ENCODE results near the gene DUSP10. TPM values are rescaled to one million over a fixed set of nuclear protein-coding genes. Genes with fewer than 3 reads are reported as not detected.

DUSP10 gene
- 2.4 and 2.6 TPM in 2 replicates for total RNA-seq (ENCODE audit: low replicate concordance)

- peaks cover 5% of the 10 kb centered on the region for H3K4me1 ChIP-seq
- DNase-seq (ENCODE audit: low spot score) = peak; percentile 99
- H4K20me1 ChIP-seq (ENCODE audit: low read depth) = no peaks in the 10 kb centered on the region
- Mint-ChIP-seq H3K36me3 (peaks cover 11% of the 10 kb centered on the region), H3K4me3 (peak within 1 kb of the TSS; percentile 76), H3K4me1 (peaks cover 10% of the 10 kb centered on the region), H3K27me3 (ENCODE audit: insufficient read depth, low read depth) (peaks cover 3% of the 10 kb centered on the region), H3K9me3 (peaks cover 3% of the 10 kb centered on the region), H3K27ac (no peak within 1 kb of the TSS)
- TF ChIP-seq EZH2phosphoT487 (IDR thresholded peaks at IDR 0.05) (no peak), CTCF (IDR thresholded peaks at IDR 0.05) (no peak), EZH2 (IDR thresholded peaks at IDR 0.05) (no peak)
- no peaks in the 10 kb centered on the region for H3K9me3 ChIP-seq (ENCODE audit: low read depth)
- peak within 1 kb of the TSS; percentile 91 for H2AFZ ChIP-seq (replicated peaks)
- H3K9ac ChIP-seq = peak within 1 kb of the TSS; percentile 9
- H3F3A ChIP-seq (ENCODE audit: low read depth) = peaks cover 25% of the 10 kb centered on the region
- H3K4me2 ChIP-seq = peak within 1 kb of the TSS; percentile 97
- peaks cover 27% of the 10 kb centered on the region for H3K27me3 ChIP-seq
- no peaks in the 10 kb centered on the region for H3K36me3 ChIP-seq
- H3K27ac ChIP-seq = peak within 1 kb of the TSS; percentile 54
- peak within 1 kb of the TSS; percentile 86 for H3K4me3 ChIP-seq
- H3K79me2 ChIP-seq (ENCODE audit: low read depth) = no peaks in the 10 kb centered on the region
Measured at GRCh38 chr1:221741703-221742554, at the start of gene DUSP10. Gene DUSP10 (minus strand): TSS chr1:221742089. CDS start chr1:221739744, 2,345 bp downstream.

DNA sequence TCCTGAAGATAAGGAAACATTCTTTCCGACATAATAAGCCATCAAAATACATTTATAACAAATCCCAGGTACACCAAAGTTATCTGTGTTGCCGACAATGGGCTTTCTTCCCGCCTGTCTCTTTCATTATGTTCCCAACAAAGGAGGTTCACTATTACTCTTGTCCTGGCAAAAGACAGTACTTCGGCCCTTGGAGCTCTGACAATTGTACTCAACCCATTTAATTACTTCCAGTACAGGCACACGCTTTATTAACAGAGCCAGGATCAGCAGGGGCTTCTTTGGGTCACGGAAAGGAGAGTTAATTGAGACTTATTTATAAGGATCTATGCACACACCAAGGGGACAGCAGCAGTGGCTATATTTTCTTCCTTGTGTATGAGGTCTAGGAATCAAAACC, 46.6 kb upstream of the DUSP10 start:
- peaks cover 10% of the 10 kb centered on the region for H3K4me1 Mint-ChIP-seq
- H3K79me2 ChIP-seq (ENCODE audit: low read depth) = no peaks in the 10 kb centered on the region
- H3K27me3 Mint-ChIP-seq (ENCODE audit: insufficient read depth, low read depth) = peaks cover 3% of the 10 kb centered on the region
- H3F3A ChIP-seq (ENCODE audit: low read depth) = peaks cover 9% of the 10 kb centered on the region
- H3K4me2 ChIP-seq = peak overlapping the region; percentile 47
- TF ChIP-seq EZH2phosphoT487 (IDR thresholded peaks at IDR 0.05) = no peak
- no peak for TF ChIP-seq CTCF (IDR thresholded peaks at IDR 0.05)
- TF ChIP-seq EZH2 (IDR thresholded peaks at IDR 0.05) = no peak
- H3K4me3 ChIP-seq = no peak overlapping the region
- H3K4me1 ChIP-seq = peaks cover 13% of the 10 kb centered on the region
- no peak overlapping the region for H3K4me3 Mint-ChIP-seq
- no peak overlapping the region for H3K9ac ChIP-seq
- H3K36me3 ChIP-seq = no peaks in the 10 kb centered on the region
- H3K9me3 Mint-ChIP-seq = no peaks in the 10 kb centered on the region
- DNase-seq (ENCODE audit: low spot score) = peak; percentile 68
- no peaks in the 10 kb centered on the region for H4K20me1 ChIP-seq (ENCODE audit: low read depth)
- no peak overlapping the region for H3K27ac ChIP-seq
- no peak overlapping the region for H3K27ac Mint-ChIP-seq
- no peak overlapping the region for H2AFZ ChIP-seq (replicated peaks)
- no peaks in the 10 kb centered on the region for H3K9me3 ChIP-seq (ENCODE audit: low read depth)
- no peaks in the 10 kb centered on the region for H3K36me3 Mint-ChIP-seq
- no peaks in the 10 kb centered on the region for H3K27me3 ChIP-seq

- Histone ChIP-seq H3K4me3 (no peak overlapping the region), H4K20me1 (ENCODE audit: low read depth) (no peaks in the 10 kb centered on the region), H3K27me3 (no peaks in the 10 kb centered on the region), H3K36me3 (no peaks in the 10 kb centered on the region), H3K9me3 (ENCODE audit: low read depth) (no peaks in the 10 kb centered on the region), H3K79me2 (ENCODE audit: low read depth) (no peaks in the 10 kb centered on the region), H3K4me2 (no peak overlapping the region), H3K4me1 (peaks cover 26% of the 10 kb centered on the region), H3K27ac (no peak overlapping the region), H2AFZ (replicated peaks) (no peak overlapping the region), H3F3A (ENCODE audit: low read depth) (peaks cover 9% of the 10 kb centered on the region), H3K9ac (no peak overlapping the region)
- Mint-ChIP-seq H3K4me3 (no peak overlapping the region), H3K4me1 (peaks cover 16% of the 10 kb centered on the region), H3K36me3 (no peaks in the 10 kb centered on the region), H3K27me3 (ENCODE audit: insufficient read depth, low read depth) (peaks cover 3% of the 10 kb centered on the region), H3K9me3 (no peaks in the 10 kb centered on the region), H3K27ac (no peak overlapping the region)
- DNase-seq (ENCODE audit: low spot score) = no peak
- no peak for TF ChIP-seq CTCF (IDR thresholded peaks at IDR 0.05)
- TF ChIP-seq EZH2phosphoT487 (IDR thresholded peaks at IDR 0.05) = no peak
- TF ChIP-seq EZH2 (IDR thresholded peaks at IDR 0.05) = no peak
Measured at GRCh38 chr1:221786647-221787046, 44.8 kb upstream of the DUSP10 start.

All from neural progenitor cell (in vitro differentiated cells).